Hippocampal formation (tissue), 2 donors: Measurements from ENCODE around the gene TMEM202.
A peak's percentile ranks its signal among the peaks of the same experiment; 100 is the strongest.
"Not testable (repeated sequence)": the region's sequence is repeated elsewhere in the genome, so short reads cannot be mapped to it uniquely, and the experiment has no call there.

ENCODE experiments used
- DNase-seq, 2 donors: peaks; one replicate each; lab custom pipeline; 2025; lab: John Stamatoyannopoulos, UW

TMEM202 gene, protein sequence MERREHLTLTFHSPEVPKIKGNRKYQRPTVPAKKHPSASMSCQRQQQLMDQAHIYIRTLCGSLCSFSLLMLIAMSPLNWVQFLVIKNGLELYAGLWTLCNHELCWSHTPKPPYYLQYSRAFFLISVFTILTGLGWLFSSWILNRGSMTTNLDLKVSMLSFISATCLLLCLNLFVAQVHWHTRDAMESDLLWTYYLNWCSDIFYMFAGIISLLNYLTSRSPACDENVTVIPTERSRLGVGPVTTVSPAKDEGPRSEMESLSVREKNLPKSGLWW

DNA sequence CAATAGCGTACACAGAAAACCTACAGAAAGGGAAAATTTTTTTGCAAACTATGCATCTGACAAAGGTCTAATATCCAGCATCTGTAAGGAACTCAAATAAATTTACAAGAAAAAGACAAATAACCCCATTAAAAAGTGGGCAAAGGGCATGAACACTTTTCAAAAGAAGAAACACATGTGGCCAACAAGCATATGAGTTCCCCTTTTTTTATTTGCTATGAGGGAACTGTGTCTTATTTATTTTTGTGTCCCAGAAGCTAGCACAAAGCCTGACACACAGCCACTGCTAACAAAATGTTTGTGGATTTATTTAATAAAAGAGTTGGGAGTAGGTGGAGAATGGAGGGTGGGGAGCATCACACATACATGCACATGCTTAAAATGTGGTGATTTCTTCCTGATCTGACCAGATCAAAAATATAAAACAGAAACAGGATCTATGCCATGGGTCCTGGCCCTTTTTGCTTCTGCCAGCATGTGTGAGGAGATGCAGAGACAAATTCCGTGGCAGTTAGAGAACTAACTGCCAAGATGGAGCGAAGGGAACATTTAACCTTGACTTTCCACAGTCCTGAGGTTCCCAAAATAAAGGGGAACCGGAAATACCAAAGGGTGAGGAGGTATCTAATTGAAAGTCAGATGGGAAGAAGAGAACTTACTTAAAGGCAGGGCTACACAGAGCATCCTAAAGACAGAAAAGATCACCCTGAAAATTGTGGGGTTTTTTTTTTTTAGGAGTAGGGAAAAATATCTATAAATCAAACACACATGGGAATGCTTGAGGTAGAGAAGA, at the start of gene TMEM202:
Gene TMEM202 (plus strand): TSS at position 510 of the 793 bp plus-strand sequence. CDS start 22 bp downstream, at position 532.
- no peak for DNase-seq

DNA sequence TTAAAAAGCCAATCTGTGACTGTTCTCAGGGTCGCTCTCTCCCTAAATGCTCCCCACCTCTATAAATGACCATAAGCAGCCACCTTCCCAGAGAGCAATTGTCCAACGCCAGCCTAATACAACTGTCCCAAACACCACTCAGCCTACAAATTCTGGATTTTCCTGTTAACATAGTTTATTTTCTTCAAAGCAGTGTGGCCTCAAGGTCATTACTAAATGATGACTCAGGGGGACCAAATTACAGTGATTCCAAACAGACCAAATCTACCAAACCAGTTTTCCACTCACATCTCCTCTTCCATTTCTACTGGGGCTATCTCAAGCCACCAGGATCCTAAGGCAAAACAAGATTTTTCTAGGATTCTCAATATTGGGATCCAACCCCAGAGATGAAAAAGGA, 44.8 kb upstream of the TMEM202 start:
- no peak for DNase-seq

DNA sequence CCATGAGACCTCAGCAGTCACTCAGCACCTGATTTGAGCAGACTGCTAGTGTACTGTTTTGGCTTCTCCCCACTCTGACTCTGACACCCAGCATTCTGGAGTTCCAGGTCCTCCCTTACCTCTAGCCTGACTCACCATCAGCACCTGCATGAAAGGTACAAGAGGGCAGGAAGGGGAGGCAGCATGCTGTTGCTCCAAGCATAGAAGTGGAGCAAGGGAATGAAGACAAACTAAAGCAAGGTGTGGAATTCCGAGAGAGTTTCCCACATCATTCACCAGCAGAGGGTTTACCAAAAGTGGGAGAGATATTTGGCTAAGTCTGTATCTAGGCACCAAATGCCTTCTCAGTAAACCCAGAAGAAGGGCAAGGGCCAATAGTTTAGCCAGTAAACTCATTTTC, 43.6 kb upstream of the TMEM202 start:
- no peak for DNase-seq

DNA sequence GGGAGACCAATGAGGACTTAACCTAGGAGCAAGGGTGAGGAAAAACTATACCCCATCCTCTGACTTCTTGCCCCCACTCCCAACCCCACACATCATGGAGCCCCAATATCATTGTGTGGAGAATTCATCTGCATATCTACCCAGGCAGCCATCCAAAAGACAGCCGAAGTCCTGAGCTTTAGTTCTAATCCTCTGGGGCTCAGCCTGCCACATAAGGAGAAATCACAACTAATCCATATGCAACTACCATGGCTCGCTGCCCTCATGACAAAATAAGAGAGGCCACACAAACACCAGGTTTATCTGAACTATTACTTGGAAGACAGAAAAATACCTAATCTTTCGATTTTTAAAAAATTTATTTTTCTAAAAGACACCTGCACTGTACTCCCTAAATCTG, 40.0 kb upstream of the TMEM202 start:
- DNase-seq = no peak

DNA sequence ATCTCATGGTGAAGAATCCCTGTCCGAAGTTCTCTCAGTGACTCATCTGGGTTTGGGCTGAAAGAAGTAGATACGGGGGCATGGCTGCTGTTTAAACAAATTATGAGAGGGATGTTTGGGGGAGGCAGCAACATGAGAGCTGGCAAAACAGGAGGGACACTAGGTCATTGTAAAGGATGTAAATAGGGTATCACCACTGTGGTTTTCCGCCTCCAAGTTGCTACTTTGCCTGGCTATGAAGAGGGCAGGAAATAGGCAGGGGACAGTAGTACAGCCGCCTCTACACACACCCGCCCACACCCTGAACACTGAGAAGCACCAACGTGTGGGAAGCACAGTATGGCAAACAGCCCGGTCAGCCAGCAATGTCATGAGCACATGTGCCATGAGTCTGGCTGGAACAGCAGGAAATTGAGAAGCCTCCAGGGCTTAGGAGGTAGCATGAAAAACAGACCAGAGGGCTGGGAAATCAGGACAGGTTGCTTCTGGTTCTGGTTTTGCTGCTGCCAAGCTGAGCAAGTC, 39.4 kb upstream of the TMEM202 start:
- DNase-seq = no peak

DNA sequence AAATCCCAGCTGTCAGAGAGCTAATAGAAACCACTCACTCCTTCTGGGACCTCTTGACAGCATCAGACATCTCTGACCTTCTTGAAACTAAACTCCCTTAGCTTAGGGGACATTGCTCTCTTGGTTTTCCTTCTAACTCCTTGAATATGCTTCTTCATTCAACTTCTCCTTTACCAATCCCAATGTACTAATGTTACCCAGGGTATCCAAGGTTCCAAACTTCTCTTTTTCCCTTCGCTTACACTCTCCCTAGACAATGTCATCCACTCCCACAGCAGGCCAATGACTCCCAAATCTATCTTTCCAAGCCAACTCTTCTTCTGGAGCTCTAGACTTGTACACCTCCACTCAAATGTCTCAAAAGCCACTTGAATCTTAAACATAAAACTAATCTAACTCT, 36.9 kb upstream of the TMEM202 start:
- no peak for DNase-seq

DNA sequence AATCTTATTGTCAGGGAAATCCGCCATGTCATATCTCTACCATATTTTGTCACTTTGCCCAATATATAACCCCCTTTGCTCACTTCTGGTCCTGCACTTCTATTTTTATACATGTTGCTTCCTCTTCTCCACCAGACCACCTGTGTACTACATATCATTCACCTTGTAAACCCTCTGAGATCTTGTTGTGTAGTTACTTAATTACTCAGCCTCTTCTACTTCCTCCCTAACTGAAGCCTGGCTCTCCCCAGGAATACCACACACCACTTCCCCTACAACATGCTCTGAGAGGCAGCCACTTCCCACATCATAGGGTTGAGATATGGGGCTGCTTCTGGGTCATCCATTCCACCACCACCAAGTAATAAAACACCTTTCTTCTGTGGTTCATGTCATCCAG, 32.3 kb upstream of the TMEM202 start:
- DNase-seq = no peak

DNA sequence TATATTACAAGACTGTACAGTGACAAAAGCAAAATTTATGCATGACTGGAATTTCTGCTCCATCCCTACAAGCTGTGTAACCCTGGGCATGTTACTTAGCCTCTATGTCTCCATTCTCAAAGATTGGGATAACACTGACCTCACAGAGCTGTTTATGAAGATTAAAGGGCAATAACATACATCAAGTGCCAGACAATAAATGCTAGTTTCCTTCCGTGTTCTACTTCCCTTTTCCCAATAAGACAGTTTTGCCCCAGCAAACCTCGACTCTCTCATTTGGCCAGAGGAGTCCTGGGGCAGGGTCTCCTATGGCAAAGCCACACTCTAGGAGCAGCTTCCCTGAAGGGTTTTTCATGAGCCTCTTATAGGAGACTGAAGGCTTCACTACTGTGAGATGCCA, 29.8 kb upstream of the TMEM202 start:
- no peak for DNase-seq

DNA sequence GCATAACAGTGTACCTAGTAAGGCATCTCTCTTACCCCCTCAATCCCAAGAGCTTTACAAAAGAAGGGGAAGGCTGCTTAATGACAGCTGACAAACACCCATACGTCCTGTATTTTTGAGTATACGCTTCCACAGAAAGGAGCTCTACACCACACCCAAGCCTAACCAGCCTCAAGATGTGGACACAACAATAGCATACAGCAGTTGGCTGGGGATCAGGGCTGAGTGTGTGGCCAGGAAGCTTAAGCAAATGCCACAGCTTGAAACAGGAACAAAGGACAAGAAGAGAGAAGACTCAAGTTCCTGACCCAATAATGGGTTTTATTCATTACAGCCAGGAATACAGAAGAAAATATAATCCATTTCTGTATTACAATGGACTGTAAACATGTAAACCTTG, 29.2 kb upstream of the TMEM202 start:
- no peak for DNase-seq

DNA sequence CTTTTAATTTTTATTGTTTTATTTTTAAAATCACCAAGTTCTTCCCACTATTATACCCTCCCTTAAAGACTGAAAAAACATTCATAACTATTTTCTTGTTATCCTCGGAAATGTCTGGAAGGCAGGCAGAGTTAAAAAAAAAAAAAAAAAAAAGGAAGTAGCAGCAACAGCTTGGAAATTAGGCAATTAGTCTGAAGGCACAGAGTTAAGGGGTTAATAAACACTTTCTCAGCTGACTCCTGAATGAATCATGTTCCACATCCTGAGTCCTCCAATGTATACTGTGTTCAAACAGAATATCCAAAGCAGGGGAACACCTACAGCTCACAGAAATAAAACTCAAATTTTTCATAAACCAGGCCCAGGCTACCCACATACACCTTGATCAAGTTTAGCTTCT, 28.1 kb upstream of the TMEM202 start:
- DNase-seq = no peak

DNA sequence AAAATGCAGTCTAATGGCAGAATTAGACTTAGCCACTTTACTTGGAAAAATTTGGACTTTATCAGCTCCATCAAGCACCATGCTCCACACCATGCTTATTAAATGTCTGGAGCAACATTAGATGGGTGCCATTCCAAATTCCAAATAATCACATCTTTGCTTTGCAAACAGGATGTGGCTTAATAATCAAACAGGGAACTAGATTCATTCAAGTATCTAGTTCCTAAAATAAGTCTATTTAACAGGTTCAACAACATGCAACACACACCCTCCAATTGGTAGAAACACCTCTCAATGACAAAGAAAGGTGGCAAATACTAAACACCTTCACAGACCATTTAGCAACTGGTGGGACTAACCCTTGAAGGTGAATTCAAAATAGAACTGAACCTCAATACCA, 25.7 kb upstream of the TMEM202 start:
- no peak for DNase-seq

DNA sequence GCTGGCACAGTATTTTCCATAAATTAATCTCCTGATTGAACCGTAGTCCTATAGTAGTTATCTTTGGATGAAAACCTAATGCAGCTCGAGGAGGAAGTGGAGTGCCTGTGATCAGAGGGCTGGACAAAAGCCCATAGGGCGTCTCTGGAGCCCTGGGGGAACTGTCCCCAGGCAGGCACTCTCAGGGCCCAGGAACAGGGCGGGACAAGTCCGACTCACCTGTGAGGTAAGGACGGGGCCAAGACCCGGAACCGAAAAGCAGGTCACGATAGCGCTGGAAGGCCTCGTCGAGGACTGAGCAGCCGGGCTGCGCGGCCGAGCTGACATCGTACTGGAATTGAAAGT, 22.6 kb upstream of the TMEM202 start:
- peak; percentile 59 to 69 for DNase-seq

DNA sequence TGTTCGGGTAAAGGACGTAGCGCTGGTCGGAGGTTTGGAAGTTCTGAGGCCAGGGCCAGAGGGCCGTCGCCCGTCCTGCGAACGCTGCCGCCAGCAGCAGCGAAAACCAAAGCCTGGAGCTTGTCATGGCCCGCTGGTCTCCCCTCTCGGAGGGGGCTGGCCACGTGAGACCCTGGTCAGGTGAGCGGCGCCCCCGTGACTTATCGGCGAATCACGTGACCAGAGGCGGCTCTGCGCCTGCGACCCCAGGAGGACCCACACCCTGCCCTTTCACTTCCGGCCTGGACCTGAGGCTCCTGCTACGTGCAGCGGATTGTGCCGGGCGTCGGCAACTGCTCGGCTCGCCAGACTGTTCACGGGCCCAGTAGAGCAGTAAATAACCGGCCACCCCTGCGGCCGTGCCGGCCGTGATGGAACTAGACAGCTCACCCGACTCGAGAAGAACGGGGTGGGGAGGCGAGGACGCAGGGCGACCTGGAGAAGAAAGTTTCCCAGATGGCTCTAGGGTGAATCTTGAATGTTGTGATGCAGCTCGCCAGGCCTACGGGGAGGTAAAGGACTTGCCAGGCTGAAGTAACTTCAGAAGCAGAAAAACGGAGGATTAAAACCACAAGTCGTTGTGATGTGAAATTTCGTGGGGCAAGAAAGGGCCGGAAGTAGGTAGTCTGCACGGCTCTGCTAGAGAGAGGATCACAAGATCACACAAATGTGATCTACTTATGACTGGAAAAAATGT, 22.1 kb upstream of the TMEM202 start, which contains the start of gene HEXA:
Gene HEXA (minus strand): TSS at position 169 of the 736 bp plus-strand sequence. CDS start 42 bp downstream, at position 127.
- DNase-seq = peak; percentile 80 to 93

DNA sequence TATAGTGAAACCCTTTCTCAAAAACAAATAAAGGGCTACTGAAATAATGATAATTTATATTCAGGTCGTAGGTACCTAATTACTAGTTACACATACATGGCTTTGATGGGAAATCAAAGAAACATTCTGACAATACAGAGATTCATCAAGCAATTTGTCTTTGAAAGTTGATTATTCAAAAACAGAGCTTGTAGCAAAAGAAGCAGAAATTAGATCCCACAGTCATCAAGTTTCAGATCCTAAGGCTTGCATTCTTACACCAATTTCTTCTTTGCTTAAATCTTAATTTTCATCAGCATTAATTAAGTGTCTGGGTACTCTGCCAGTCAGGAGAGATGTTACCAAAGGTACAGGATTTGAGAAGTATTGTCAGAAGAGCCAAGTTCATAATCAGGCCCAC, 20.8 kb upstream of the TMEM202 start:
- DNase-seq = no peak

DNA sequence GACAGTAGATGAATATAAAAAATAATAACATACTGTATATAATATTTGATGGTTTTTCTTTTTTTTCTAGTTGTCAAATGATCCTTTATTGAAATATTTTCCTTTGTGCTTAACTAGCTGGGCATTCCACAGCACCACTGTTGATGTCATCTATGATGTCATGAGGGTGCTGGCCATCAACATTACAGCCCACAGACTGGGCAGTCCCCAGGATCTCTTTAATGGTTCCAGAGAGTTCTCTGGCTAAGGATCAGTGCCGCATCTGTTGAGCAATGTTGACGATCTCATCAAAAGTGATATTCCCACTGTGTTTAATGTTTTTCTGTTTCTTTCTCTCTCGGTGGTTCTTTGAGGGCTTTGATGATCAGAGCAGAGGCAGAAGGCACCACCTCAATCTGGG, 19.0 kb upstream of the TMEM202 start:
- DNase-seq = not testable (repeated sequence)

DNA sequence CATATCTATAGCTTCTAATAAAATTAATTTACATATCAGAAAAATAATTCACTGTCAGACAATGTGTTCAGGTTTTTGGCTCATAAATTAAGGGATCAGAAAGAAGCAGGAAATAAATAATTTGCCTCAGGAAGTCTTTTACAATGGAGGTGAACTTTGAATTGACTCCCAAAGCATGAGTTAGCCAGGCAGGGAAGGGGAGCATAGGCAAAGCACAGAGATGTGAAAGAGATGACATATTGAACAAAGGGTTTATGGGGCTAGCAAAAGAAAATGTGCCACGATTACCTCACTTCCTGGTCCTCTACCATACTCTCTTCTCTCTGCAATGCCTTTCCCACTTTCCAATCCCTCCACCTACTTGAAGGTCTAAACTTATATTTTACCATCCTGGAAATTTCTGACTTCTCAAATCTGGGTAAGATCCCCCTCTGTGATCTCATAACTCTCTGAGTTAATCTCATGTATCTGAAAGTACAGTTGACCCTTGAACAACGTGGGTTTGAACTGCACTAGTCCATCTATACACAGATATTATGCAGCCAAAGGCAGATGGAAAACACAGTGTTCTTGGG, 18.2 kb upstream of the TMEM202 start:
- DNase-seq = no peak

DNA sequence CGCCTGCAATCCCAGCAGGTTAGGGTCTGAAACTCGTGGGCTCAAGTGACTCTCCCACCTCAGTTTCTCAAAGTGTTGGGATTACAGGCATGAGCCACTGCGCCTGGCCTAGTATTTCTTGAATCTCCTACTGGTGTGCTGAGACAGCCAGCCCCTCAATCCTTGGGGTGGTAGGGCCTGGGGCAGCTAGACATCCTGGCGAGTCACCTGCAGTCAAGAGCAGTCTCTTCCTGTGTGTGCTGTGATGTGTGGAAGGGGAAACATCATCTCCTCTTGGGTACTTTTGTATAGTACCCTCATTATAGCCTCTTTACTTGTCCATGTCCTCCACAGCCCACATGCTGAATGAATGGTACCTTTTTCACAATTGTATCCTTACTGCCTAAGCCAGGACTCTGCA, 17.4 kb upstream of the TMEM202 start:
- DNase-seq = no peak

DNA sequence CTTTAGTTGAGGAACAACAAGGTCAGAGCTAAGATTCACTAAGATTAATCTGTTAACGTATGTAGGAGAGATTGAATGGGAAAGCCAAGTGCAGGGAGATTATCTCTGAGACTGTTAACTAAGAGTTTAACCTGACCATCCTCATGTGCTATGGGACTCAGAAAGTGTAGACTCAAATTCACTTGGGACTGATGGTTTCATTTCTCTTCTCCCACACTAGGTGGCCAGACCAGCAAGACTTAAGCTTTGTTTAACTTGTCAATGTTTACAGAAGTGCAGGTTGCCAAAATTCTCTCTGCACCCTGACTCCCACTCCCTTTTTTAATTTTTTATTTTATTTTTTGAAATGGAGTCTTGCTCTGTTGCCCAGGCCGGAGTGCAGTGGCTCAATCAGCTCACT, 16.0 kb upstream of the TMEM202 start:
- no peak for DNase-seq

DNA sequence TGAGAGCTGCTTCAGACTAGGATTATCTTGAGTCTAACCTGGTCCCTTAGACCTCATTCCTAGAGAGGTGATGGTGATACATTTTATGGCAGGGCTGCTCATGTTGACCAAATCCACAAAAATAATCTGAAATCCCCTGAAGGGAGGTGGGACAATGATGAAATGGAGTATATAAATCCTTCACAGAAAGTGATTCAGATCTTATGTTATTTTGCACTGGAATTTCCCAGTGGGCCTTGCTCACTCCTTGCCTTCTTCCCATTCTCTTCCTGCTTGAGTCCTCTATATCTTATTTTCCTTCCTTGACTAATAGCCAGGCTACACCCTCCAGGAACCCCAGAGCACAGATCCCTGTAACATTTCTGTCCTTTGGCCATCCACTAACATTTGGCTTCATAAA, 10.4 kb upstream of the TMEM202 start:
- no peak for DNase-seq

DNA sequence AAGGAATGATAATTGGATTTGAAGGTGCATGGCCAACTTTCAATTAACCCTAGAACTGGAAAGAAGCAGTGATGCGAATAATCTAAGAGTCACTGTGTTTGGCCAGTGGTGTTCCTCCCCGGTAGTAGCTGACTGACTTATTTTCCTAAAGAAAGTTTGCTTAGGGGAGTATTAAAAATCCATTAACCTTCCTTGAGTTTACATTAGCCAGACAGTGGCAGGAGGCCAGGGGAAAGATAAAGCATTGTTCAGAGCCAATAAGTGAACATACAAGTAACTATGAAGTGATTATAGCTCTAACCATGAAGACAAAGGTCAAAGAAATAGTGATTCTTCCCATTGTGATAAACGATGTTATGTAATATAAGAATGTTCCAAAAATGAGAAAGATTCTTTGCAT, 8.9 kb upstream of the TMEM202 start:
- no peak for DNase-seq

DNA sequence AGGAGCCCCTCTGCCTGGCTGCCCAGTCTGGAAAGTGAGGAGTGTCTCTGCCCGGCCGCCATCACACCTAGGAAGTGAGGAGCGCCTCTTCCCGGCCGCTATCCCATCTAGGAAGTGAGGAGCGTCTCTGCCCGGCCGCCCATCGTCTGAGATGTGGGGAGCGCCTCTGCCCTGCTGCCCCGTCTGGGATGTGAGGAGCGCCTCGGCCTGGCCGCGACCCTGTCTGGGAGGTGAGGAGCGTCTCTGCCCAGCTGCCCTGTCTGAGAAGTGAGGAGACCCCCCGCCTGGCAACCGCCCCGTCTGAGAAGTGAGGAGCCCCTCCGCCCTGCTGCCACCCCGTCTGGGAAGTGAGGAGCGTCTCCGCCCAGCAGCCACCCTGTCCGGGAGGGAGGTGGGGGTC, 1.8 kb upstream of the TMEM202 start:
- not testable (repeated sequence) for DNase-seq

DNA sequence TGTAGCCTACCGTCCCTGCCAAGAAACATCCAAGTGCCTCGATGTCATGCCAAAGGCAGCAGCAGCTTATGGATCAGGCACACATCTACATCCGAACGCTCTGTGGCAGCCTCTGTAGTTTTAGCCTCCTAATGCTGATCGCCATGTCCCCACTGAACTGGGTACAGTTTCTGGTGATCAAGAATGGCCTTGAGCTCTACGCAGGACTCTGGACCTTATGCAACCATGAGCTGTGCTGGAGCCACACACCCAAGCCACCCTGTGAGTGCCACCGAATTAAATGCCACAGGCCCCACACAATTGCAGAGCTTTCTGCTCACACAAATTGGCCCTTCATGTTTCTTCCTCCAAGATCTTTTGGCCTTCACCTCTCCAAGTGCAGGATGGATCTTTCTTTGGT, 543 bp downstream of the TMEM202 start:
- DNase-seq = no peak
